IPS DF 4.7 (cell line): ENCODE data around the gene PLCG1.

Experiments
- DNase-seq: peaks from one replicate; pipeline ENCODE4 v3.0.0-alpha.2; 2013; ENCODE audit warnings: low spot score; ENCODE audit errors: extremely low read depth

Gene PLCG1

DNA sequence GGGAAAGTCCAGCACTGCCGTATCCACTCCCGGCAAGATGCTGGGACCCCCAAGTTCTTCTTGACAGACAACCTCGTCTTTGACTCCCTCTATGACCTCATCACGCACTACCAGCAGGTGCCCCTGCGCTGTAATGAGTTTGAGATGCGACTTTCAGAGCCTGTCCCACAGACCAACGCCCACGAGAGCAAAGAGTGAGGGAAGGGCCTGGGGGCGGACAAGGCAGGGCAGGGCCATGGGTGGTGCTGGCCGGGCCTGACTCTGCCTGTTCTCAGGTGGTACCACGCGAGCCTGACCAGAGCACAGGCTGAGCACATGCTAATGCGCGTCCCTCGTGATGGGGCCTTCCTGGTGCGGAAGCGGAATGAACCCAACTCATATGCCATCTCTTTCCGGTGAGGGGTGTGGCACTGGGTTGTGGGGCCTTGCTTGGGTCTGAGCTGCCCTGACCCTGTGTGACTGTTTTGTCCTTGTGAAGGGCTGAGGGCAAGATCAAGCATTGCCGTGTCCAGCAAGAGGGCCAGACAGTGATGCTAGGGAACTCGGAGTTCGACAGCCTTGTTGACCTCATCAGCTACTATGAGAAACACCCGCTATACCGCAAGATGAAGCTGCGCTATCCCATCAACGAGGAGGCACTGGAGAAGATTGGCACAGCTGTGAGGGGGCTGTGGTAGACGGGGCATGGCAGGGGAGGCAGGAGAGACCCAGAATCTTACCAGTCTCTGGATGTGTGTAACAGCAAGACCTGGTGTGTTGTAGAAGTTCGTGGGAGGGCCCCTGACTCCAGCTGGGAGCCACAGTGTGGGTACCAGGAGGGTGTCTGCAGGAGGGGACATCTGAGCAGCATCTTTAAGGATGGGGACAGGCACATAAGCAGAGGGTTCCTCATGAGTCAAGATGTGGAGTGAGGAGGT lies 29.1 kb downstream of the PLCG1 start:
- DNase-seq: no peak

DNA sequence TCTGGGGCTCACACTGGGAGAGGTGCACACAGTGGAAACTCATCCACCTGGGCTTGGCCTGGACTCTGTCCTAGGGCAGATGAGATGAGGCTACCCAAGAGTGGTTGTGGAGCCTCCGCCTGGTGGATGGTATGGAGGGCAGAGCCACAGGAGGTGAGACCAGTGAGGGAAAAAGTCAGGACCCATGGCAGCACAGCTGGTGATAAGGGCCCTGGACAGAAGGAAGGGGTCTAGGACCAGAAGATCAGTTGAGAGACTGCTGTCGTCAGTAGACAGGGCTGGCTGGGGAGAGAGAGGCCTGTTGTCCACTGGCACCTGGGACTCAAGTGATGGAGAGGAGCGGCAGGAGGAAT lies 29.8 kb downstream of the PLCG1 start:
- no peak for DNase-seq

DNA sequence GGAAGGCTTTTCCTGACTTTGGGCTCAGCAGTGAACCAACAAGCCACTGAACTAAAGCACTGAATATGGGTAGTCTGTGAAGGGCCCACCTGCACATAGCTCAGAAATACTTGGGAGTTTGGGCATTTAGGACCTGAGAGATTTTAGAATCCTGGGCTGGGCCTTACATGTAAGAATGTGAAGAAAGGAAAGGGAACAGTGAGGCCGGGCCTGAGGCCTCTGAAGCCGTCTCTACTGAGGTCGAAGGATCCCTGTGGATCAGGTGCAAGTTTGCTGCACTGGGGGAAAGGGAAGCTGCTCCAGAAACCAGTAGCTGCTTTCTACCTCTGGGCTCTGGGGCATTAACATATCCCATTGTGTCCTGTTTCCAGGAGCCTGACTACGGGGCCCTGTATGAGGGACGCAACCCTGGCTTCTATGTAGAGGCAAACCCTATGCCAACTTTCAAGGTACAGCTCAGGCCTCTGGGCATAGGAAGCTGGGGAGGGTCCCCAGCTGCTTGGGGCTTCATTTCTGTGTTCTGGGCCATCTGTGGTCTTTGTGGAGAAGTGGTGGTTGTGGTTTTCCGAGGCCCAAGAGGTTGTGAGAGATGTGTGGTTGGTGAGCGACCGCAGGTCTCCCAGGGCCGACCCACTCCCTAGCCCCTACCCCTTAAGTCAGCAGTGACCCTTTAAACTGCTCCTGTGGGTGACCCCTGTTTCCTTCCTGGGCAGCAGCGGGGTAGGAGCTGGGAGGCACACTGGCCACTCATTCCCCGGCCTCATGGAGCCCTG lies 30.3 kb downstream of the PLCG1 start:
- no peak for DNase-seq

DNA sequence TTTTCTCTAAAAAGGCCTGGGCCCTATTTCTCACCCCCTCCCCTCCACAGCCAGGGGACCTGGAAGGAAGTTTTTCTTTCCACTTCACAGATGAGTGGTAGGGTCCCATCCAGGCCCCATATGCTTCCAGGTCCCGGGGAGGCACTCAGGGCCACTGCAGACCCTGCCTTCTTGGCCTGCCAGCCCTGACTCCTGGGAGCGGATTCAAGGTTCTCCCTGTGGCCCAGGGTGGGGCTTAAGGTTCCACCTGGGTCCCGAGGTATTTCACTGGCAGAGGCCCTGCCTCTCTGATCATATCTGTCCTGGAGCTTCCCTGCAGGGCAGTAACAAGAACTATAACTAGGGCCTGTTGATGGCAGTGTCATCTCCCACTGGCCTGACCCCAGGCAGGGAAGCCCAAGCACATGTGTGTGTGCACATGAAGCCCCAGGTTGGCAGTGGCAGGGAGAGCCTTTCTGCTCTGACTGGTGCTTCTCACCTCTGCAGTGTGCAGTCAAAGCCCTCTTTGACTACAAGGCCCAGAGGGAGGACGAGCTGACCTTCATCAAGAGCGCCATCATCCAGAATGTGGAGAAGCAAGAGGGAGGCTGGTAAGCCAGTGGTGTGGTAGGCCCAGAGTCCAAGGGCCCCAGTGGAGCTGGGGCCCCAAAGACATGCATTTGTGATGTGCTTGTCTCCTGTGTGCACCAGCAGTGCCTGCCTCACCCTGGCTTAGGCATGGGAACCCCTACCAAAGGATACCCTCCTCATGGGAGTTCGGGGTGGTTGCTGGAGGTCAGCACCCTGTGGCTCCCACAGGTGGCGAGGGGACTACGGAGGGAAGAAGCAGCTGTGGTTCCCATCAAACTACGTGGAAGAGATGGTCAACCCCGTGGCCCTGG lies 31.2 kb downstream of the PLCG1 start:
- no peak for DNase-seq

DNA sequence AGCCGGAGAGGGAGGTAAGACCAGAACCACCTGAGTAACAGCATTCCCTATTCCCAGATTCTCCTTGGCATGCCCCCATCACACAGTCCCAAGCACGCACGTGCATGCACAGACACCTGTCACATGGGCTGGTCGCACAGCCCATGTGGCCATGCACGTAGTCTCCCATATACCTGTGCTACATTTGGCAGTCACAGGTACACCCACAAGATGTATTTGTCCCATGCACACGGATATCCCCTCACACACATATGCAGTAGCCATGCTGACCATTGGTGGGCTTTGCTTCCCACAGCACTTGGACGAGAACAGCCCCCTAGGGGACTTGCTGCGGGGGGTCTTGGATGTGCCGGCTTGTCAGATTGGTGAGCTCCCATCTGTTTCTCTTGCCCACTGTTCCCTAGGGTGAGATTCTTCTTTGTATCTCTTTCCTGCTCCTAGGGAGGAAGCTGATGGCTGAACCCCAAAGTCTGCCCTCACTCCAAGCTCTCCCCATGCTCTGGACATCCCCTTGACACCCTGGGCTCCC lies 31.9 kb downstream of the PLCG1 start:
- DNase-seq: no peak

DNA sequence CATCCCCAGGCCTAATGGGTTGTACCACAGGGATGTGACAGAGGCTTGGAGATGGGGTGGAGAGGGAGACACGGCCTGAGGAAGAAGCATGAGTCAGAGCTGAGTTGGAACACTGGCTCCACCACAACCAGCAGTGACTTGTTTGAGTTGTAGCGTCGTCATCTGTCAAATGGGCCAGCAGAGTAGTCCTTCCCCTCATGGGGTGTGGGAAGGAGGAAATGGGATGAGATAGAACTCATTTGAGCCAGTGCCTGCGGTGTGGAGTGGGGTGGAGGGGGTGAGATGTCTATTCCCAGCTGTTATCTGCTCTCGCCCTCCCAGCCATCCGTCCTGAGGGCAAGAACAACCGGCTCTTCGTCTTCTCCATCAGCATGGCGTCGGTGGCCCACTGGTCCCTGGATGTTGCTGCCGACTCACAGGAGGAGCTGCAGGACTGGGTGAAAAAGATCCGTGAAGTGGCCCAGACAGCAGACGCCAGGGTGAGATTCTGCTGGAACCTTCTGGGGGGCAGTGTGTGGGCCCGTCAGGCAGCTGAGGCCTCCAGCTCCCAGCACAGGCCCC lies 32.5 kb downstream of the PLCG1 start:
- DNase-seq: no peak

DNA sequence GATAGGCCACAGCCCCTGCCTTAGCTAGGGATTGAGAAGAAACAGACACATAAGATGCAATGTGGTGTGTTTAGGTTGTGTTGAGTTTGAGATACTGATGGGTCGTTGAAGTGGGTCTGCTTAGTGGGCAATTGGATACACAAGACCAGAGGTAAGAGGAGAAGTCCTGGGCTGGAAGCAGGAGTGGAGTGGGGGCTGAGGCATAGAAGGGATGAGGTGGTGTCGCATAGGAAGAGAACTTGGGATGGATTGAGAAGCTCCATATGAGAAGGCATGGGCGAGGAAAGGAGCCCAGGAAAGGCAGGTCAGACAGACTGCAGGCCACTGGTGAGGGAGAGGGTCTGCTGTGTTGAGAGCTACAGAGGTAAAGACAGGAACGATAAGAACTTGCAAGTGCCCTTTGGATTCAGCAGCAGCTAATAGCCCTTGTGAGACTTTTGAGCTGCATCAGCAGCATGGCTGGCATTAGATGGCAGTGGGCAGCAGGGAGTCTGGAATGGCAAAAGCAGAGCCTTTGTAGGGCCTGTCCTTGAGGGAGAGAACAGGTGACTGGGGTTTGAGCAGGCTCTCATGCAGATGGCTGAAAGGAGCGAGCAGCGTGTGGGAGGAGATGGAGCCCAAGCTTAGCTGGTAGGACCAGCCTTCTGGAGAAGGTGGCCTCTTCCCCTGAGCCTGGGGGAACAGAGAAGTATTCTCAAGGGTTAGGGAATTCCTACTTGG lies 33.2 kb downstream of the PLCG1 start:
- DNase-seq: no peak

DNA sequence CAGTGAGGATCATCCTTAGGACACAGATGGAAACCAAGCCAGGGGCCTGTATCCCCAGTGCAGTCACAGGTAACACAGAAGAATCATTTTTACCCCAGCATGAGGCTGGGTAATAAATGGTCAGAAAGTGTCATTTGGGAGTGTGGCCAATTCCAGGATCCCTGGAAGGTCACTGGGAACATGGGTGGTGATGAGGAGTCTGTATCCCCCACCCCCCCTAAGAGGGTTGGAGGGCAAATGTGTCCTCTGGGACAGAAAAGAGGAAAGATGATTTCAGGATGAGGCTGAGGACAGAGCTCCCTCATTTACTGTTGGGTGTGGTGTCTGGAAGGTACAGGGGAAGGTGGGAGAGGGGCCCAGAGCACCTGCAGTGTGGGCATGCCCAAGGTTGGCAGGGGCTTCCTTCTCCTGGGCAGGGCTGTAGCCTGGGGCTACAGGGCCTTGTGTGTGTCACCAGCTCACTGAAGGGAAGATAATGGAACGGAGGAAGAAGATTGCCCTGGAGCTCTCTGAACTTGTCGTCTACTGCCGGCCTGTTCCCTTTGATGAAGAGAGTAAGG lies 34.5 kb downstream of the PLCG1 start:
- DNase-seq: no peak

DNA sequence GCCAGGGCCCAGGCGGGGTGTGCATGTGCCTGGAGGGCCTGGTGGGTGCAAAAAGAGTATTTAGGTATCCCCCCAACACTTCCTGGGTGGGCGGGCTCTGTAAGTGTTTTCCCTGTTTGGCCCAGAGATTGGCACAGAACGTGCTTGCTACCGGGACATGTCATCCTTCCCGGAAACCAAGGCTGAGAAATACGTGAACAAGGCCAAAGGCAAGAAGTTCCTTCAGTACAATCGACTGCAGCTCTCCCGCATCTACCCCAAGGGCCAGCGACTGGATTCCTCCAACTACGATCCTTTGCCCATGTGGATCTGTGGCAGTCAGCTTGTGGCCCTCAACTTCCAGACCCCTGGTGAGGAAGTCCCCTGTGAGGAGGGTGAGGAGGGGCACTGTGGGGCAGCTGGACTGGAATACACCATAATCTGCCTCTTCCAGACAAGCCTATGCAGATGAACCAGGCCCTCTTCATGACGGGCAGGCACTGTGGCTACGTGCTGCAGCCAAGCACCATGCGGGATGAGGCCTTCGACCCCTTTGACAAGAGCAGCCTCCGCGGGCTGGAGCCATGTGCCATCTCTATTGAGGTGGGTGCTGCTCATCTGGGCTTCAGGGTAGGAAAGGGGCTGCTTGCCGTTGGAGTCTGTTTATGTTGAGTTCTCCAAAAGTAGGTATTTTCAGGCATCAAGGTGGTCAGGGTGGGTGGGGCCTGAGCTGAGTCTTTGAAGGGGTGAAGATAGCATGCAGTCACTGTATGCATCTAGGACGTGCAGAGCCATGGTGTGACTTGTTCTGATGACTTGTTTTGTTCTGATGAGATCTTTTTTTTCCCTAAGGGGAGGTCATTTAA lies 35.2 kb downstream of the PLCG1 start:
- DNase-seq: no peak

DNA sequence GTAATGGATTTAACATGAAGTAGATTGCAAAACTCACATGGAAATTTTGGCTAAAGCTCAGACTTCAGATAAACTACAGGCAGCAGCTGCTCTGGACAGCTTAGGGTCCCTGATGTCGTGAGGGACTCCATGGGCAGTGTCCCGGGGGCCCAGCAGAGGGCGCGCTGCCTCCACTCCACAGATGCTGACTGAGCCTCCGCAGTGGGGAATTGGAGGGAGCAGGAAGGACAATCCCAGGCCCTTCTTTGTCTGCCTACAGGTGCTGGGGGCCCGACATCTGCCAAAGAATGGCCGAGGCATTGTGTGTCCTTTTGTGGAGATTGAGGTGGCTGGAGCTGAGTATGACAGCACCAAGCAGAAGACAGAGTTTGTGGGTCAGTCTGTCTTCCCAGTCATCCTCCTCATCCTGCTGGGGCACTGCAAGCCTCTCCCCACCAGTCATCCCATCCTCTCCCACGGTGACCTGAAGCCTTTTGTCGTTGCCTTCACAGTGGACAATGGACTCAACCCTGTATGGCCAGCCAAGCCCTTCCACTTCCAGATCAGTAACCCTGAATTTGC lies 35.9 kb downstream of the PLCG1 start:
- peak; percentile 11 for DNase-seq

DNA sequence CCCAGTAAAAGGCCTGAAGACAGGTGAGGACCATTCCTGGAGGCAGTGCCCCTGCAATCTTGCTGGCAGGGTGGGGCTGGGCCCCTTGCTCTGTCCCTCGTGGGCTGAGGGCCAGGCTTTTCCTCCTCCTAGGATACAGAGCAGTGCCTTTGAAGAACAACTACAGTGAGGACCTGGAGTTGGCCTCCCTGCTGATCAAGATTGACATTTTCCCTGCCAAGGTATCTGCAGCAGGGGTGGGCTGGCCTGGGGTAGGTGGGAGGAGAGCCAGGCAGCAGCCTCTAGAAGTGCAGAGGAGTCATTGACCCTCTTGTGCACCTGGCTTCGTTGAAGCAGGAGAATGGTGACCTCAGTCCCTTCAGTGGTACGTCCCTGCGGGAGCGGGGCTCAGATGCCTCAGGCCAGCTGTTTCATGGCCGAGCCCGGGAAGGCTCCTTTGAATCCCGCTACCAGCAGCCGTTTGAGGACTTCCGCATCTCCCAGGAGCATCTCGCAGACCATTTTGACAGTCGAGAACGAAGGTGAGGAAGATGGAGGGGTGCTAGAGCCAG lies 36.5 kb downstream of the PLCG1 start:
- DNase-seq: no peak

DNA sequence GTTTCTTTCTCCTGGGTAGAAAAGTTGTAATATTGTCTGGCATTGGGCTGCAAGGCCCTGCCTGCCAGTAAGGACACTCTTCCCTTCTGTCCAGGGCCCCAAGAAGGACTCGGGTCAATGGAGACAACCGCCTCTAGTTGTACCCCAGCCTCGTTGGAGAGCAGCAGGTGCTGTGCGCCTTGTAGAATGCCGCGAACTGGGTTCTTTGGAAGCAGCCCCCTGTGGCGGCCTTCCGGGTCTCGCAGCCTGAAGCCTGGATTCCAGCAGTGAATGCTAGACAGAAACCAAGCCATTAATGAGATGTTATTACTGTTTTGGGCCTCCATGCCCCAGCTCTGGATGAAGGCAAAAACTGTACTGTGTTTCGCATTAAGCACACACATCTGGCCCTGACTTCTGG lies 37.0 kb downstream of the PLCG1 start:
- no peak for DNase-seq

DNA sequence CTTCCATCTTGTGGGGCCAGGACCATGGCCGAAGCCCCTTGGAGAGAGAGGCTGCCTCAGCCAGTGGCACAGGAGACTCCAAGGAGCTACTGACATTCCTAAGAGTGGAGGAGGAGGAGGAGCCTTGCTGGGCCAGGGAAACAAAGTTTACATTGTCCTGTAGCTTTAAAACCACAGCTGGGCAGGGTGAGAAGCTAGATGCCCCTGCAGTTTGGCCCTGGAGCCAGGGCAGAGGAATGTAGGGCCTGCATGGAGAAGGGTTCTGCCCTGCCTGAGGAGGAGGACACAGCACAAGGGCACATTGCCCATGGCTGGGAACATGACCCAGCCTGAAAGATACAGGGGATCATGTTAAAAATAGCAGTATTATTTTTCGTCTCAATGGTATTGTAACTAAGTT lies 37.4 kb downstream of the PLCG1 start:
- DNase-seq: no peak

DNA sequence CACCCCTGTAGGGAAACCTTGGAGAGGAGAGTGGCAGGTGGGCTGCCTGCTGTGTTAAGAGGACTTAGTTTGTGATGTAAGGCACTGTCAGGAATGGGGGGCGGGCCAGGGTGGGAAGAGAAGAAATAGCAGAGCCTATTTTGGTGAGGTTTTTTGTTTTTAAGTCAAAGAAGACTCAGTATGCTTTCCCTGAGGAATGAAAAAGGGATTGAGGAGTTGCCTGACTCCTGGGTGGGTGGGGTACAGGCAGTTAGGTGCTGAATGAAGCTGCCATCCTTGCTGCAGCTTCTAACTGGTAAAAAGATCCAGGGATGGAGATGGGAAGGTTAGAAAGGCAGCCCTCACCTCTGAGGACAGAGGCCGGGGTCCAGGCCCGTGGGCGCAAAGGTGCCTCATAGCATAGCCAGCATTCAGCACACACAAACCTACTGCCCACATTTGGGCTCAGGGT lies 37.9 kb downstream of the PLCG1 start:
- DNase-seq: no peak

DNA sequence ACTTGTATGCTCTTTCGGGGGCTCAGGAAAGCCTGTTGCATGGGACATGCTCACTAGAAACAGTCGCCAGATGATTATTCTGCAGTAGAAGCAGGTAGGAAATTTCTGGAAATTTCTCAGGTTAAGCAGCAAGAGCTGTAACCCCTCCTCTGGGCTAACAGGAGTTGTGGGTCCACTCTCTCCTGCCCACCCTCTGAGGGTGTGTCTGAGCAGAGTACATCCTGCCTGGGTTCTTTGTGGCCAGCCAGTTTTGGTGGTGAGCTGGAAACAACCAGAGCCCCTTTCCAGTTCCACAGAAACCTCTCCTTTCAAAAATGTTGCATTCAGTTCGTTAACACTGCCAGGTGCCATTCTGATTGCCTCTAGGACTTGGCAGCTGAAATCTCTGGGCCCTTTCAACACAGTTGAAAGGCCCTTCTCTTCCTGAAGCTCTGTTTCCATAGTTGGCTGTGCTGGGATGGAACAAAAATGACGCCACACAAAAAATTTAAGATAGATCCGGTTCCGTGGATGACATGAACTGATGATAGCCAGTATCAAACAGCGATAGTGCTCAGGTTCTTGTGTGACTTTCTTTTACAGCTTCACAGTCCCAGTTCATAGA lies 38.5 kb downstream of the PLCG1 start:
- no peak for DNase-seq

DNA sequence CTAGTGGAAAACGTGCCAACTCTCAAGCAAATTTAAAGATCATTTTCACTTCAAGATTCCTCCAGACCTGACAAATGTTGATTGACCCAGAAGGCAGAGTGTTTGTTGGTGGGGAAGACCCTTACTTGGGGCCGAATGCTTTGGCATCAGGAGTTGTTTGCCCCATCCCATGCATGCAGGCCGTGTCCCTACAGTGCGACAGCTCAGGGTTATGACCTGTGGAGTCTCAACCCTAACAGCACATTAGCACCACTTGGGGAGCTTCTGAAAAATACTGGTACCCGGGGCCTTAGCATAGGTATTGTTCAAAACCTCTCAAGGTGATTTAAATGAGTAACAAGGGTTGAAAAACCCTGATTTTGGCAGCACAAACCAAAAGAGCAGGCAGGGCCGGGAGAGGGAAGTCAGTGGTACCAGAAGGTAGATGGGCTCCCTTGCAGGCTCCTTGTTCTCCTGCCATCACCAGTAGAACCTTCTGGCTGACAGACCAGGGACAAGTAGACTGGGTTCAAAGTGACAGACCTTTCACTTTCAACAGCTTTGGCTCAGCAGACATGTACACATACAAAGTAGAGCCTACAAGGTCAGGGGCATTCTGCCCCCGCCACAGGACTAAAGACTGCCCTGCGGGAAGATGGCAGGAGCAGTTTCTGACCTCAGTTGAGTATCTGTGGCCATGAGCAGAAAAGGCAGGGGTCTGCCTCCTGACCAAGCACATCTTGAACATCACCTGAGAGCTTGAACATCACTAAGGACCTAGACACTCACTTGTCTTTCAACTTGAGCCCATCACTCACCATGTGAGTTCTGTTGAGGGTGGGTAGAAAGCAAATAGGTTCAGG lies 39.6 kb downstream of the PLCG1 start:
- no peak for DNase-seq

DNA sequence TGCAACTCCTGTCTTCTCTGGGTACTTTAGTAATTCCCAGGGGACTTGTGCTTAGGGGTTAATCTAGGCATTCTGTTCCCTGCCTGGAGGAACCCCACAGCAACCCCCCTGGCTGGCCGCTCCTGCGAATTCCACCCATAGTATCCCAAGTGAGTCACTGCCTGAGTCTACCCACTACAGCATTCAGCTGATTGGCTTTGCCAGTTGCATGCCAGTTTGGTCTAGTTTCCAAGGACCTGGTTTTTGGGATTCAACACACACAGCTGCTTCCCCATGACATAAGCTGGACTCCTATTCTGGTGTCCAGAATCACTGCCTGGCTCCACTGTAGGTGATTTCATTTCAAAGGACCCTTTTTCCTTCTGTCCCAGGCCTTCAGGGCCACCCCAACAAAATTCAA lies 40.3 kb downstream of the PLCG1 start:
- no peak for DNase-seq
